GM12891 (cell line): ENCODE results near the gene DCUN1D3.
"Not testable (repeated sequence)": the region's sequence is repeated elsewhere in the genome, so short reads cannot be mapped to it uniquely, and the experiment has no call there.

Source experiments
- DNase-seq: peaks from one replicate; pipeline ENCODE4 v3.0.0; 2011; ENCODE audit warnings: low spot score; ENCODE audit not compliant: insufficient read length
- FAIRE-seq: peaks from 2 replicates; lab custom pipeline; 2011; peaks lifted over from hg19 to GRCh38; lab: Jason Lieb, UNC
- PAX5 ChIP-seq: IDR thresholded peaks from 2 replicates; pipeline ENCODE4 v1.6.1; 2011; ENCODE audit warnings: low read length, moderate library complexity, mild to moderate bottlenecking; ENCODE audit not compliant: insufficient read depth, severe bottlenecking
- POLR2A ChIP-seq: IDR thresholded peaks from 2 replicates; pipeline ENCODE4 v1.6.1; 2011; ENCODE audit warnings: low read depth, low read length, control low read depth
- POLR2AphosphoS5 ChIP-seq: IDR thresholded peaks from 2 replicates; pipeline ENCODE4 v1.6.1; 2011; ENCODE audit warnings: low read depth, low read length, control low read depth
- POU2F2 ChIP-seq: IDR thresholded peaks from 2 replicates; pipeline ENCODE4 v1.6.1; 2011; ENCODE audit warnings: low read depth, mild to moderate bottlenecking, control low read depth, low read length, moderate library complexity
- SPI1 ChIP-seq: IDR thresholded peaks from 2 replicates; pipeline ENCODE4 v1.6.1; 2011; ENCODE audit warnings: low read depth, low read length, control low read depth
- TAF1 ChIP-seq: IDR thresholded peaks from 2 replicates; pipeline ENCODE4 v1.6.1; 2011; ENCODE audit warnings: low read depth, low read length, control low read depth

DCUN1D3 gene

DNA sequence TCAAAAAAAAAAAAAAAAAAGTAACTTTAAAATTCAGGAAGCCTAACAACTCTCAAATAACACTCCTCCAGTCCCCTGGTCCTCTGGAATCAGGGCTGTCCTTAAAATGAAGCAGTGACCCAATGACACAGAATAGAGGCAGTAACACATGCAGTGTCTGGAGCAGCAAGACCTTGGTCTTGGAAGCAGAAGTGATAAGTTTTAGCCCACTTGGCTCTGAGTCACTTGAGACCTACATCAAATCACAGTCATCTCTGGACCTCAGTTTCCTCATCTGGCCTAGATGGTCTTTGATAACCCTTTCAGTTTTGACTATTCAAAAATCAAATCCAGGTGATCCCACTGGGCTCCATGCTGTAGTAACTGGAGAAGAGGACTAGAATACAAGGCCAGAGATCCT lies 39.5 kb upstream of the DCUN1D3 start:
- DNase-seq: no peak
- TF ChIP-seq TAF1 (no peak), SPI1 (peak; percentile 40; the same call in 1 of the 2 replicates)
- FAIRE-seq: no peak

DNA sequence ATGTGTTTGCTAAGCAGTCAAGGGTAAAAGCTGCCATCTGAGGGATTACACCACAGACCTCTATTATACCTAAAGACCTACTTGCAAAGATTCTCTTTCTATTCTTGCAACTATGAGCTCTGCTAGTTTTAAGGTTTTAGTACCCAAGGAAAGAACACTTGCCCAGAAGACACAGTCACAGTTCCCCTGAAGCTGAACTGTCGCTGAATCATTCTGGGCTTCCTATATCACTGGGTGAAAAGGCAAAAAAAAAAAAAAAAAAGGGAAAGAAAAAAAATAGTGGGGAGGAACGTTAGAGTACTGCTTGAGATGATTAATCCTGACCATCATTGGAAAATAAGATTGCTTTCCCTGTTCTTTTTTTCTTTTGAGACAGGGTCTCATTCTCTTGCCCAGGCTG lies 38.3 kb upstream of the DCUN1D3 start:
- no peak for FAIRE-seq
- no peak for DNase-seq
- TF ChIP-seq POU2F2 (no peak), TAF1 (no peak), PAX5 (no peak), POLR2A (no peak), SPI1 (no peak), POLR2AphosphoS5 (no peak)

DNA sequence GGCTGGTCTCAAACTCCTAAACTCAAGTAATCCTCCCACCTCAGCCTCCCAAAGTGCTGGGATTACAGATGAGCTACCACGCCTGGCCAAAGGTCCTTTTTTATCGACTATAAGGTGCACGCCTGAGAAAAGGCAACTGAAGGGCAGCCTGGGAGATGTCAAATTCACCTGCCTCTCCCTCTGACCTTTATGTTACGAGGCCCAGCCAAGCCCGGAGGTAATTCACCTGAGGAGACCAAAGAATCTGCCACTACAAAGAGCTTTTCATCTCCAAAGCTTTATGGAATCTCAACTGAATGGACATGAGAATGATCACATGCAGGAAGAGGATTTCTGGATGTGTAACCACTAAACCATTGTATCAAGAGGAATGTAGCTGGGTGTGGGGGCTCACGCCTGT lies 37.6 kb upstream of the DCUN1D3 start:
- FAIRE-seq (no peak), DNase-seq (no peak)
- TF ChIP-seq POU2F2 (no peak), POLR2A (no peak), TAF1 (no peak), POLR2AphosphoS5 (no peak), PAX5 (no peak), SPI1 (no peak)

DNA sequence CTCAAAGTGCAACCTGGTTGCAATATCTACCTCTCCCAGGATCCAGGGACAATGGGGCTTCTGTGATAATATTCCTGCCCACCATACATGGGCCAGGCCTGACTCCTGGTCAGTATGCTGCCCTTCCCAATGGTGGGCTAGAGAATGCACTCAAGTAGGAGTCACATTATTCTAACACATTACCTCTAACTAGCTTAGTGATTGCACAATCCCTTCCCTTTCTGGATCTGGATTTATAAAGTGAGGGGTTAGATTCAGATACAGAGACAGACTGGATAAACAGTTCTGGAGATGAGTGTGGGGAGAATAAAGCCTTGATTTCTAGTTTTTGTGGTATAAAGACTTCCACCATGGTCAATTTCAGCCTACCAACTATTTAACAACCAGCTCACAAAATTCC lies 33.4 kb upstream of the DCUN1D3 start:
- DNase-seq (no peak), FAIRE-seq (no peak)
- TF ChIP-seq SPI1 (no peak), POU2F2 (no peak), PAX5 (no peak), TAF1 (no peak), POLR2AphosphoS5 (no peak), POLR2A (no peak)

DNA sequence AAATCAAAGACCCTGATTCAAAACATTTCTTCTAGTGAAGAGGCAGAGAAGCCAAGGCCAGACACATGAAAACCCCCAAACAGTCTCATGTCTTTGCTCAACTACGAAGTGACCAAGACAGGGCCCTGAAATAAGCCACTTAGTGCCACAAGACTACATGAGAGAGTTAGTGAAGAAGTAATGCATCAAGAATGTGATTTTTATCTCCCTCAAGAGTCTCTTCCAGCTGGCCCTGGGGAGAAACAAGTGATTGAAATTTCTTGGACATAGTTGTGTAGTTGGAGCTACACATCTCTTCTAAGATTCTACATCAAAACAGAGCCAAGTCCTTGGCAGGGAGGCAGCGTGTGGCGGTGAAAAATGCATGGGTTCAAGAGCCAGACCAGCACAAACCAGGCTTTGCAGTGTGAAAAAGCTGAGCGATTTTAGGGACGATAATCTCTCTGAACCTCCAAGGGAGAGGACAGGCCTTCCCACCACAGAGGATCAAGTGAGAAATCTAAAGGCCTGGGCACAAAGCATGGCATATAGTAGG lies 31.0 kb upstream of the DCUN1D3 start:
- TF ChIP-seq POU2F2 (no peak), PAX5 (no peak), TAF1 (no peak)
- FAIRE-seq: no peak

DNA sequence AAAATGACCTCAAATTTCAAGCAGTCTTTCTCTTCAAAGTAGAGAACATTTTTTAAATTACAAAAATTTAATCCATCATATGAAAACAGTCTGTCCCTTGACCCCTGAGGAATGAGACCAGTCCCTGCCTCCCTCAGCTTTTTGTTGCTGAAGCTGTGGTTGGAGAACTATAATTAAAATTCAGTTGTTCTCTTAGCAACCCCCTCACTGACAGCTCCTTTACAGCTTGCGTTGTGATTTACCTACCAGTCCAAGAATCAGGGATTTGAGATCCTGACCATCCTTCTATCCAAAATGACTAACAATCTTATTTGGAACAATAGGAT lies 30.2 kb upstream of the DCUN1D3 start:
- no peak for FAIRE-seq
- TF ChIP-seq POU2F2: no peak
- TF ChIP-seq SPI1: no peak
- TF ChIP-seq PAX5: no peak
- TF ChIP-seq POLR2AphosphoS5: no peak
- TF ChIP-seq TAF1: no peak
- TF ChIP-seq POLR2A: no peak
- DNase-seq: no peak

More for the DNA sequence above, 31.0 kb upstream of the DCUN1D3 start:
- no peak for DNase-seq

DNA sequence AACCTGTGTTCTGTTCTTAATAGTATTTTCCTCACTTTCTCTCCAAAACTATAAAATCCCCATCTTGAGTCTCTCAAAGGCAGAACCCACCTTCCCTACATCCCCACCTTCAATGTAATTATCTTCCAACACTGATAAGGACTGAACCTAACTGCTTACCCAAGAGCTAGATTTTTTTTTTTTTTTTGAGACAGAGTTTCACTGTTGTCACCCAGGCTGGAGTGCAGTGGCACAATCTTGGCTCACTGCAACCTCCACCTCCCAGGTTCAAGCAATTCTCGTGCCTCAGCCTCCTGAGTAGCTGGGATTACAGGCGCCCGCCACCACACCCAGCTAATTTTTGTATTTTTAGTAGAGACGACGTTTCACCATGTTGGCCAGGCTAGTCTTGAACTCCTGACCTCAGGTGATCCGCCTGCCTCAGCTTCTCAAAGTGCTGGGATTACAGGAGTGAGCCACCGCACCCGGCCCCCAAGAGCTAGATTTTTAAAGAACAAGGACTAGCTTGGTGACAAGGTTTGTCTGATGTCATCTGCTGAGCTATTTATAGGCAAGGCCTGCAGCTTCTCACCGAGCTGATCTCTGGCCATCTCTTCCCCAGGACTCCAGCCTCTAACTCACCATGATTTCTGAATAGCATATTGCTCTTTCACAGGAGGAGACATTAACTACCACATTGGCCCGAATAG lies 29.7 kb upstream of the DCUN1D3 start:
- not testable (repeated sequence) for FAIRE-seq, DNase-seq

GRCh38 chr16:20928774-20929411 lies 28.7 kb upstream of the DCUN1D3 start:
- DNase-seq (no peak), FAIRE-seq (no peak)
- TF ChIP-seq POLR2A (no peak), POU2F2 (no peak), POLR2AphosphoS5 (no peak), SPI1 (no peak), TAF1 (no peak), PAX5 (no peak)

GRCh38 chr16:20925751-20926150 lies 25.6 kb upstream of the DCUN1D3 start:
- DNase-seq: no peak
- TF ChIP-seq PAX5: no peak
- no peak for TF ChIP-seq POLR2A
- TF ChIP-seq TAF1: no peak
- no peak for TF ChIP-seq SPI1
- no peak for TF ChIP-seq POU2F2
- no peak for TF ChIP-seq POLR2AphosphoS5
- FAIRE-seq: no peak

DNA sequence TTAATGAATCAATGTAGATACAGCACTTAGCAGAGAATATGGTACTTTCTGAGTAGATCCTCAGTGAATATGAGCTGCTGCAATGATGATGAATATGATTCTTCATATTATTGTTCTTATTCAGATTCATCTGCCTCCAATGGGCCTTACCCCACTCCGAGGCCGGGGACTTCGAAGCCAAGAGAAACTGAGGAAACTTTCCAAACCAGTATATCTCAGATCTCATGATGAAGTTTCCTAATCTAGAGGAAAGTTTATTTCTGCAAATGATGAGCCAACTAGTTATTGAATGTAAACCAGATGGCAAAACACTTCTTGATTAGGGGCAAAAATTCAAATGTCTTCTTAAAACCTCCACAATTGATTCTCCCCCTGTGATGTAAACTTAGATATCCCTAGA lies 23.7 kb upstream of the DCUN1D3 start:
- no peak for TF ChIP-seq POU2F2
- no peak for TF ChIP-seq POLR2AphosphoS5
- no peak for TF ChIP-seq TAF1
- FAIRE-seq (no peak), DNase-seq (no peak)
